Stimulated activated CD4-positive, alpha-beta T cell treated with anti-CD3 and anti-CD28 coated beads, Interleukin-15, amount 100 ng/mL, for 24 hours (primary cell): ENCODE data around the gene GPR151.

Experiments used
- DNase-seq: peaks from one replicate; pipeline ENCODE4 v3.0.0-alpha.2; 2020

GPR151 gene

DNA sequence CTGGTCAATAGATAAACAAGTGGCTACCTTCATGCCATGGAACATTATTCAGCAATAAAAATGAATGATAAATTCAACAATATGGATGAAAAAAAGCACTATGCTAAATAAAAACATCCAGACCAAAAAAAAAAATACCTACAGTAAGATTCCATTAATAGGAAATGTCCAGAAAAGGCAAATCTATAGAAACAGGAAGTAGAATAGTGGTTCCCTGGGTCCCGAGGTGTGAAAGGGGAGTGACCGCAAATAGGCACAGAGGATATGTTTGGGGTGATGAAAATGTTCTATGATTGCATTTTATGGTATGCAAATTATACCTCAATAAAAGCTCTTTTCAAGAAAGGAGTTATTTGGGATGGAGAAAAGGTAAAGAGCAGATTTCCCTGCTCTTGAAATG lies 3.6 kb upstream of the GPR151 start:
- DNase-seq, result no peak

DNA sequence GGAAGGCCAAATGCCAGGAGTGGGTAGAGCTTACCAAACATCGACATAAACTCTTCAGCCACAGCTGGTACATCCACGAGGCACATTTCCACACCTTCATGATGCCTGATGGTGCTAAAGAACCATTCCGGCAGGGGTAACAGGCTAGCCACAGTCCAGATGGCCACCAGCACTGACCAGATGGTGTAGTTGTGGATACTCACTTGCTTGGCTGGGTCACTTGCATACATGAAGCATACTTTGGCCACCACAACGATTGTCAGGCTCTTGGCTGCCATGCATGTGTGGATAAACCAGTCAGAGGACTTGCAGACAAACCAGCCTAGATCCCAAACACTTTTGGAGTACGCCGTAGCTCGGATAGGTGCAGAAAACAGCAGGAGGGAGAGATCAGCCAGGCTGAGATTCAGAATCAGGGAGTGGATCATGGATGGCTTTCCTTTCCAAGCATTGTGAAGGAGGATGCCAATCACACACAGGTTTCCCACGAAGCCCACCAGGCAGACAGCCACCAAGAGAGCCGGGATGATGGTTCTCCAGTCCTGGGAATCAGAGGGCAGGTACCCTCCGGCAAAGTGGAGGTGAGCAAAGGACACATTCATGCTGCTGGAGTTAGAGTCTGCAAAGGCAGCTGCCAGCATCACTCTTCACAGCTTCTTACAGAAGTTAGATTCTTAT lies 378 bp downstream of the GPR151 start:
- no peak for DNase-seq

DNA sequence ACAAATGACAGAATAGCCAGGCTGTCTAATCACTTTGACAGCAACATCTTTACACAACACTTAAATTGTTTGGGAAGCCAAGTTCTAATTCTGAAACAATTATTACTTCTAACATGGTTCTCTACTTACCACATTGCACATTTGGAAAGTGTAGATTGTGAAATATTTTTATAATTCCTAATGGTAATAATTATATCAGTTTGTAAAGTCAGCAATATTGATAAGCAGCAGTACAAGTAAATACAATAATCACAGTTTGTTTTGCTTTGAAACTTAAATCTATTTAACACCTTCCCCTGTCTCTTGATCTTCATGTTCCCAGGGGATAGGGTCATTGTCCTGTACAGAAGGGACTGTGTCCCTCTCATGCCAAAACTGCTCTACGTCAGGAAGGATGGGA lies 1.4 kb downstream of the GPR151 start:
- no peak for DNase-seq

DNA sequence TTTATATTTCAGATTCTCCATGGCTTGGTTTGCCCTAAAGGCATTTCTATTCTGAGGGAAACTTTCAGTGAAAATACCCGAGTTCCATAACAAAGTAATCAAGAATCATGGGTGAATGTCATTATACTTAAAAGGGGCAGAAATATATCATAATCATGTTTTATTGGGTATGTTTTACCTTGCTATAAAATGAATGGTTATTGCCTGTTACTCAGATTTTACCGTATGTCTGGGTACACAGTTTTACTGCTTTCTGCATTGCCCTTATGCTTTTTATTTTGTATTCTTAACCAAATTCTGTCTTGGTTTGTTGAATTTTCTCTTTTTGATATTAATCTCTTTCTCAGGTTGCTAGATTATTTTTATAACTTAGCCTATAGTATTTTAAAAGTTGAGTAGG lies 2.5 kb downstream of the GPR151 start:
- no peak for DNase-seq

DNA sequence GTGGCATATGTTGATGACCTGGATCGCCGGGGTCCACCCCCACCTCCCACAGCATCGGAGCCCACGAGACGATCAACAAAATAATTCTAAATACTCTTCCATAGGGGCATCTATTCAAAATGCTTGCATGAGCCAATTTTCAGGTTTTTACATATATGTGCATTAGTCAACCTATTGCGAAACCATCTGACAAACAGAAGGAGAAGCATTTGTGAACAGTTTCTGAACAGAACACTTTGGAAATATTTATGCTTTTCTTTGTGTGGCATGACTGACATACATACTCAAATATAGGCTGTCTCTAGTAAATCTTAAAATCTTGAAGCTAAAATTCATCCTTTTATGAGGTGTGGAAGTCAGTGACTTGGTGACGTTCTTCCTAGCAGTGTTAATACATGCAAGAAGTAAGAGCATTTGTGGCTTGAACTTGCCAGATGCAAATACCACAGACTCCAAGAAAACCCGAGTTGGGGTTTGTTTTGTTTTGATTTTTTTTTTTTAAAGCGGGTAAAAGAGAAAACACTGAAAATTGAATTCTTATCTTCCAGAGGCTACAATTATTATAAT lies 5.3 kb downstream of the GPR151 start:
- no peak for DNase-seq

DNA sequence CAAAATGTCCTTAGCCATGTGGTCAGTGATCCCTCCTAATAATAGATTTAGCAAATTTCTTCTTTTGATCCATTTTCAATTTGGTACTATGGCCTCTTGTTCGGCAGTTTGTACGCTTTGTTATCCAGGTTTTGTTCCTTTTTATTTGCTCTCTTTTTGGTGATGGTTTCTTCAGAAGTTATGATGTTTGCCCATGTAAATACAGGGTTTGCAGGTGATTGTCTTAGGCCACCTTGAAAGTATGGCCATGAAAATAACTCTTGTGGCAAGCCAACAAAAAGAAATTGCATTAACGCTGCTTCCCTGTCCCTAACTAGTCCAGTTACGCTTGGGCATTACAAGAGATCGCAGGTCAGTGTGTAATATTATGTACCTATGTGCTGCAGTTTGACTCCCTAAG lies 8.6 kb downstream of the GPR151 start:
- DNase-seq, result no peak

DNA sequence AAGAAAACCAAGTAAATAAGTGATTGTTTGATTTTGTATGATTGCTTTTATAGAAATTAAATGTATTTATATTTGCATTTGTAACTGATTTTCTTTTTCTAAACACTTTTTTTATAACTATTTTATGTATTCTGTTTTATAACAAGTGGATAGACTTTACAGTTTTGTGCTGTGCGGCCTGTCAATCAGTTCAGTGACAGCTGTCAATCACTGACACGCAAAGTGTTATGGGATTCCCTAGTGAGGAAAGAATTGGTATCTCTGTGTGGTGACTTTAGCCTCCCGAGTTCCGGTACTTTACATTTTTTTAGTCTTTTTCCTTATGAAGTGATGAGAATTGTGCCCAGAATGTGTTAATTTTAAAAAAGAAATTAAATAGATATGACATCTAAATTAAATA lies 16.3 kb downstream of the GPR151 start:
- DNase-seq, result no peak

DNA sequence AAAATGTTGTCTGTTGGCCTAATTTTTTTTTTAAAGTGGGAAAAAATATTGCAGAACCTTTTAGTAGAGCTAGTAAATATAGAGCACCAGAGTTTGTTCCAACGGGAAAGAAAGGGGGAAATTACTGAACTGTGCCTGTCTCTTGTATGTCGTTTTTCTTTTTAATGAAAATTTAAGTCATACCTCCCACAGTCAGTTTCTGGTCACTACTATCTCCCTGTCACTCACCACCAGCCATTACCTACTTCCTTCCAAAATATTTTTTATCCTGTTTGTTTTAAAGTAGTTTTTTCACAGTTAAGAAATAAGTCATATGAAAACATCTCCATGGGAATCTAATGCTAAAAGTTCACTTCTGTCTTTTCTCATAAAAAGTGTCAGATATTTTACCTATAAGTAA lies 21.3 kb downstream of the GPR151 start:
- no peak for DNase-seq

DNA sequence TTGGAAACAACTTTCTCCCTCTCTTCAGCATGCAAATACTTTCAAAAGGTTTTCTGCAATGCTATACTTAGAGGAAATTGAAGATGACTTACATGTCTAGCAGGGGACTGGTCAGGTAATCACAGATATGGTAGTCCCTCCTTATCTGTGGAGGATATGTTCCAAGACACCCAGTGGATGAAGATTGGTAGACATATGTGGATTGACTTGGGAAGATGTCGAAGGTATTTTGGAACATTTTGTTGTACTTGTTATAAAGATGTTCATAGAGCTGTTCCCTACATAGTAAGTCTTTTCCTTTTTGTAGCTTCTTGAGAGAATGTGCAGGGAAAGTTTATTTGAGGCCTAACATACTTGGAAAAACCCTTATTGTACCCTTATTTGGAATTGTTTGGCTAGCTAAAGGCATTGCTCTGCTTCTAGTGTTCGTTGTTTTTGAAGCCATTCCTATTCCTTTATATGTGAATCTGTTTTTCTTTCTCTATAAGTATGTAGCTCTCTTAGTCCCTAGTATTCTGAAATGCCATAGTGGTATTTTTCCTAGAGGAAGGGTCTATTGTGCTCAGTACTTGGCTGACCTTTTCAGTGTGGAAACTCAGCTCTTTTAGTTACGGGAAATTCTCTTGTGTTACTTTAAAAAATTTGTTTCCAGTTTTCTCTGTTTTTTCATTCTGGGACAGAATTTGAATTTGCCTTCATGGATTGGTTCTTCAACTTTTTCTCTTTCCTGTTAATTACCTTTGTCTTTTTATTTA lies 25.7 kb downstream of the GPR151 start:
- DNase-seq, result no peak

DNA sequence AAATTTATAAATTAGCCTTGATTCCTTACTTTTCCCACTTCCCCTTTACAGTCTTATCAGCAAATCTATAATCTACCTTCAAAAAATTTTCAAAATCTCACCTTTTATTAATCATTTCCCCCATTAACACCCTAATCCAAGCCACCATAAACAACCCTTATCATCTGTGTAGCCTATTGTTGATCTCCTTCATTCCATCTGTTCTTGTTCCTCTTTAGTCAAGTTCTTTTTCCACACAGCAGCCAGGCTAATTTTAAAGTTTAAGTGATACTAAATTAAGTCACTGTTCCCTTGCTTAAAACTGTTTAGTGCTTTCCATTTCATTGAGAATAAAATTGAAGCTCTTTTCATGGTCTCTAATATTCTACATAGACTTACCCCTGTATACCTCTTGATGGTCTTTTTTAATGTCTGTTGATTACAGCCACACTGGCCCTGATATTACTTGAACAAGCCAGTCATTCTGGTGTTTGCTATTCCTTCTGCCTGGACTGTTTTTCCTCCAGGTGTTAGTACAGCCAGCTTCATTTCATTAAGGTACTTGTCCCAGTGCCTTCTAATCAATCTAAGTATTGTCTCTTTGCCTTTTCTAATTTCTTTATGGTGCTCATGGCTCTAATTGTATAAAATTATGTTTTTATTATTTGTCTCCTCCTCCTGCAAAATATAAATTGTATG lies 31.1 kb downstream of the GPR151 start:
- no peak for DNase-seq

DNA sequence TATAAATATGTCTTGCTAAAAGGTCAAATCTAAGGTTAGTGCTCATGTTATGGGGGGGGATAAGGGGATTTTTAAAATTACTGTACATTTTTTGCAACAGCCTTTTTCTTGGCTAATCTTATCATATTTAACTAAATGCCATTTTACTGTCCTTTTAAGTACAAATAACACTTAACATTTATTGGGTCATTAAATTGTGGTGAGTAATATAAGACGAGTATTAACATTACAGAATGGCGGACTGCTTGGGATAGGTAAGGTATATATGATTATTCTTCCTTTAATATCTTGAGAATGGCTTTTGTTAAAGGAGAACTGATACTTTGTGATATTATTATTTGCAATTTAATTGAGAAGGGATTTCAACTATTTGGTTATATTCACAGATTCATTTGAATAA lies 33.2 kb downstream of the GPR151 start:
- DNase-seq, result no peak

DNA sequence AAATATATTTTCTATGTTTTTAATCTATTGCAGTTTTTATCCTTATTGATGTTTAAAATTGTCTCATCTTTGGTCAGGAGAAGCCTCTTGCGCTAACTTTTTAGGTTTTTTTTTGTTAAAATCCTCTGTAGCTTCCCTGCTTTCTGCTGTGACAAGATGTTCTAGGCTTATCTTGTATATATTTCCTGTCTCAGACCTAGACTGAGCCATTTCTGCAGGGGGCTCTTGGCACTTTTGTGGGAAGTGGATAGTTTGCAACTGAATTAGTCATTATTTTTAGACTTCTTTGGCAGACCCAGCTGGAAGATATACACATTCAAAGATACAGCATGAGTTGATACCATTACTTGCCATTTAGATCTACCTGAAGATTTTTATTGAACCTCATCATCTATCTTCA lies 40.1 kb downstream of the GPR151 start:
- no peak for DNase-seq

DNA sequence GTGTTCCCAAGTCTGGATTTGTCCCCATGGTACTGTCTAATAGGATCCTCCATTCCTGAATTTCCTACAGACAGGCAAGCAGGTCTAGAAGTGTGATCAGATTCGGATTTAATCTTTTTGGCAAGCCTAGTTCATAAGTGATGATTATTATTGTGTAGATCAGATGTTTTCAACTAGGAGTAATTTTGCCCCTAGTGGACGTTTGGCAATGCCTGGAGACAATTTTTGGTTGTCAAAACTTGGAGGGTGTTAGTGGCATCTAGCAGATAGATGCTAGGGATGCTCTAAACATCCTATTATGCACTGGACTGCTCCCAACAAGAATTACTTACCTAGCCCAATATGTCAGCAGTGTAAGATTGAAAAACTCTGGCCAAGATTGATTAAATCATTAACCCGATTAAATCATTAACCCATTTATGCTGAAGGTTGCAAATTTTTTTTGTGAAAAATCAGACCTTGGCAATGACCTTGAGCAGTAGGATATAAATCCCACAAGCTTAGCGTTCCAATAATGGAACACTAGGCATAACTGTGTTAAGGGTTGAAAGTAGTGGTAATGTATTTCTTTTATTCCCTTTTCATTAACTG lies 40.7 kb downstream of the GPR151 start:
- no peak for DNase-seq

DNA sequence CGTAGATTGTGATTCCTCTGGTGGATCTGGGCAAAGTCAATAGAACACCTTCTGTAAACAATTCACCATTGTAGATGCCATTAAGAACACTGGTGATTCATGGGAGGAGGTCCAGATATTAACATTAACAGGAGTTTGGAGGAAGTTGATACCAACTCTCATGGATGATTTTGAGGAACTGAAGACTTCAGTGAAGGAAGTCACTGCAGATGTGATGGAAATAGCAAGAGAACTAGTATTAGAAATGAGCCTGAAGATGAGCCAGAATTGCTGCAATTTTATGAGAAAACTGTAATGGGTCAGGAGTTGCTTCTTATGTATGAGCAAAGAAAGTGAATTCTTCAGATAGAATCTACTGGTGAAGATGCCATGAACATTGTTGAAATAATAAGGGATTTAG lies 41.9 kb downstream of the GPR151 start:
- DNase-seq, result no peak

DNA sequence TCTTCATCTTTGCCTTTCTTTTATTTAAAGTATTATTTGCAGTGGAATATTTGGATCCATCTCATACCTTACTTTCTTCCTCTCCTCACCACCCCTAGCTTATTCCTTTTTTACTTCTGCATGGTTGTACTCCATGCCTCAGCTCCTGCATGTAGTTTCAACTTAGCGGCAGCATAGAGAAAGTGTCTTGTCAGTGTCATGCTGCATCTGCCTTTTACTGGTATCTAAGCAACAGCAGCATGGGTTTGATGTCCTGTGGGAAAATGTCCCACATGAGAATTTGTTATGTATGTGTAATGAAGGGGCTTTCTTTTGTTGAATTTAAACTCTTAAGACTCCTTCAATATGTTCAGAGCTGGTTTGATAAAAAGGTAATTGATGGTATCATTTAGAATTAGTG lies 48.2 kb downstream of the GPR151 start:
- DNase-seq, result no peak

DNA sequence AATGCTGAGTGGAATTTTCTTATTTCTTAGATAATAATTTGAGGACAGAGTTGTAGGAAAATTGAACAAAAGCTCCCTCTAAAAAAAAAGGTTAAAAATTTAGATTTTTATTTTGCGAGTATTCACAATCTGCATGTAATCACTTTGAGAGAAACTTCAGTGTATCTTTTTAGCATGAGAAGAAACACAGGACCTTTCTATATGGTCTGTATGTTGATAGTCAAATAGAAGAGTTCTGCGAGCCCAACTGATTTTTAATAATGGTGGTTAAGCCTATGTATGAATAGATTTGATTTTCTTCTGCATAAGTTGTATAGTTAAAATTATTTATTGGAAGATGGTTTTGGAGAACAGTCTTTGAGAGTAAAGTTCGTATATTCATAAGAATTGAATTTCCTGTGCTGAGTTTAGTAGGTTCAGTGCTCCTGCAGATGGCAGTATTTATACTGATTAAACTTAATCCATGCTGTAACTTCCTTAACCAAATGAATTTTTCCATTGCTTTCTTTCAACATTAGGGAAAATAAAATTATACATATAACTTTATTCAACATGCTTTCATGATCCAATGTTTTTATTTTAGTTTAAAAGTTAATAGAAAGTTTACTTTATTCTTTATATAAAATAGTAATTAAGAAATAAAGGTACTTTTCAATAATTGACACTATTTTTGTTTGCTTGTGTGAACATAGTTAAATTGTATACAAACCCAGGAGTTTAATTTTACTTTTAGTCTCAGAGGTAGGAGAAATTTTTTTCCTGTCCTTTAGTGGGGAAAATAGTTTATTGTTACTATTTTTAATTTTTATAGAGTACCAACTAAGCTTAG lies 49.3 kb downstream of the GPR151 start:
- no peak for DNase-seq

DNA sequence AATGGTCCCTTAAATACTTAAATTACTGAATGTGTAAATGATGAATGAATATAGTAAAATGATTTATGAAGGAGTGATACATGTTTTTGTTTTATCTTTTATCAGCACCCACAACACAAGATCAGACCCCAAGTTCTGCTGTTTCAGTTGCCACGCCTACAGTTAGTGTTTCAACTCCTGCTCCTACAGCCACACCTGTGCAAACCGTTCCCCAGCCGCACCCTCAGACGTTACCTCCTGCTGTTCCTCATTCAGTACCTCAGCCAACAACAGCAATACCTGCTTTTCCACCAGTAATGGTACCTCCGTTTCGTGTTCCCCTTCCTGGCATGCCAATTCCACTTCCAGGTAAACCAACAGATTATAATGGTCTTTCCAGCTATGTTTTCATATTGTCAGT lies 52.5 kb downstream of the GPR151 start:
- no peak for DNase-seq
